HG03575 (cell line): ENCODE measurements around the gene SCAF4.
"Not testable (repeated sequence)": the region's sequence is repeated elsewhere in the genome, so short reads cannot be mapped to it uniquely, and the experiment has no call there.

Source experiments
- ATAC-seq: cut with Tn5 transposase; IDR thresholded peaks from one replicate; pipeline ENCODE4 v1.9.1; 2021; ENCODE audit not compliant: unreplicated experiment, insufficient number of reproducible peaks, low FRiP score; ENCODE audit errors: extremely low read depth

SCAF4 gene

DNA sequence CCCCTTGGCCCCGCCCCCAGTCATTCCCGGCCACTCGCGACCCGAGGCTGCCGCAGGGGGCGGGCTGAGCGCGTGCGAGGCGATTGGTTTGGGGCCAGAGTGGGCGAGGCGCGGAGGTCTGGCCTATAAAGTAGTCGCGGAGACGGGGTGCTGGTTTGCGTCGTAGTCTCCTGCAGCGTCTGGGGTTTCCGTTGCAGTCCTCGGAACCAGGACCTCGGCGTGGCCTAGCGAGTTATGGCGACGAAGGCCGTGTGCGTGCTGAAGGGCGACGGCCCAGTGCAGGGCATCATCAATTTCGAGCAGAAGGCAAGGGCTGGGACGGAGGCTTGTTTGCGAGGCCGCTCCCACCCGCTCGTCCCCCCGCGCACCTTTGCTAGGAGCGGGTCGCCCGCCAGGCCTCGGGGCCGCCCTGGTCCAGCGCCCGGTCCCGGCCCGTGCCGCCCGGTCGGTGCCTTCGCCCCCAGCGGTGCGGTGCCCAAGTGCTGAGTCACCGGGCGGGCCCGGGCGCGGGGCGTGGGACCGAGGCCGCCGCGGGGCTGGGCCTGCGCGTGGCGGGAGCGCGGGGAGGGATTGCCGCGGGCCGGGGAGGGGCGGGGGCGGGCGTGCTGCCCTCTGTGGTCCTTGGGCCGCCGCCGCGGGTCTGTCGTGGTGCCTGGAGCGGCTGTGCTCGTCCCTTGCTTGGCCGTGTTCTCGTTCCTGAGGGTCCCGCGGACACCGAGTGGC lies 72.2 kb downstream of the SCAF4 start, which contains the start of gene SOD1:
Gene SOD1, plus strand, starts transcription at position 158 of the 723 bp plus-strand sequence. Its CDS starts 77 bp downstream, at position 235.
- peak; percentile 50 for ATAC-seq

DNA sequence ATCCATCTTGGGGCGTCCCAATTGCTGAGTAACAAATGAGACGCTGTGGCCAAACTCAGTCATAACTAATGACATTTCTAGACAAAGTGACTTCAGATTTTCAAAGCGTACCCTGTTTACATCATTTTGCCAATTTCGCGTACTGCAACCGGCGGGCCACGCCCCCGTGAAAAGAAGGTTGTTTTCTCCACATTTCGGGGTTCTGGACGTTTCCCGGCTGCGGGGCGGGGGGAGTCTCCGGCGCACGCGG lies 72.7 kb downstream of the SCAF4 start:
- ATAC-seq, result peak; percentile 10

- ATAC-seq, result no peak
These were observed 73.9 kb downstream of the SCAF4 start for GRCh38 chr21:31658053-31658452.

GRCh38 chr21:31656199-31657095 lies 75.5 kb downstream of the SCAF4 start:
- ATAC-seq, result no peak

GRCh38 chr21:31654821-31655580 lies 76.9 kb downstream of the SCAF4 start:
- not testable (repeated sequence) for ATAC-seq

DNA sequence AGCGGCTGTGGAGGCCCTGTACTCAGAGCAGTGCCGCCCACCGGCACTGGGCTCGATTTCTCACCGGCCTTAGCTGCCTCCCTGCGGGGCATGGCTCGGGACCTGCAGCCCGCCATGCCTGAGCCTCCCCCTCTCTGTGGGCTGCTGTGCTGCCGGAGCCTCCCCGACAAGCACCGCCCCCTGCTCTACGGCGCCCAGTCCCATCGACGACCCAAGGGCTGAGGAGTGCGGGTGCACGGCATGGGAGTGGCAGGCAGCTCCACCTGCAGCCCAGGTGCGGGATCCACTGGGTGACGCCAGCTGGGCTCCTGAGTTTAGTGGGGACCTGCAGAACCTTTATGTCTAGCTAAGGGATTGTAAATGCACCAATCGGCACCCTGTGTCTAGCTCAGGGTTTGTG lies 77.6 kb downstream of the SCAF4 start:
- no peak for ATAC-seq

- not testable (repeated sequence) for ATAC-seq
These were observed 80.4 kb downstream of the SCAF4 start for GRCh38 chr21:31651491-31651890.

- ATAC-seq, result no peak
These were observed 81.0 kb downstream of the SCAF4 start for GRCh38 chr21:31650930-31651329.

DNA sequence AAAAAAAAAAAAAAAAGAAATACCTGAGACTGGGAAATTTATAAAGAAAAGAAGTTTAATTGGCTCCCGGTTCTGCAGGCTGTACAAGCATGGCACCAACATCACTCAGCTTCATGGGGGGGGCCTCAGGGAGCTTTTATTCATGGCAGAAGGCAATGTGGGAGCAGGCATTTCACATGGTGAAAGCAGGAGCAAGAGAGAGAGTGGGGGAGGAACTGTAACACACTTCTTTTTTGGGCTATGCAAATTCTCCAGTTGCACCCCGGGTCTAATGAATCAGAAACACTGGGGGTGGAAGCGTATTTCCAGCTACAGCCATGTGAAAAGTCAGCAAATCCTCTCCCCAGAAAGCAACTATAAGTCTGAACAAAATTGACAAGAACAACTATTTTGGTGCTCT lies 84.3 kb downstream of the SCAF4 start:
- ATAC-seq, result no peak

DNA sequence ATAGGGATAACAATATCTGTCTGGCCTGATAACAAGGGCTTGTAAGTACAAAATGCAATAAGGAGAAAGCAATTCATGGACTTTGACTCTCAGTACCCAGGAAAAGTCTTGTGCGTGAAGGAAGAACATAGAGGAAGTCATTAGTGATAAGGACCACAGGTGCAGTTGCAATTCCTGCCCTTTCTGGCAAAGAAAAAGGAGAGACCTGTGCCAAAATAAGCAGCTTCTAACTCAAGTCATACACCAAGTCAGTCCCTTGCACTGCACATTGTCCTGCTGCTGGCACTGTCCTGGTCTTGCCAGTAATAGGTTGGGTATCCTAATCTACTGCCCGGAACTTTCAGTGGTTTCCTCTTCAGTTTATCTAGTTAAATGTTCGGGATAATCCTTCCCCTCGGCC lies 87.3 kb downstream of the SCAF4 start:
- ATAC-seq, result no peak

DNA sequence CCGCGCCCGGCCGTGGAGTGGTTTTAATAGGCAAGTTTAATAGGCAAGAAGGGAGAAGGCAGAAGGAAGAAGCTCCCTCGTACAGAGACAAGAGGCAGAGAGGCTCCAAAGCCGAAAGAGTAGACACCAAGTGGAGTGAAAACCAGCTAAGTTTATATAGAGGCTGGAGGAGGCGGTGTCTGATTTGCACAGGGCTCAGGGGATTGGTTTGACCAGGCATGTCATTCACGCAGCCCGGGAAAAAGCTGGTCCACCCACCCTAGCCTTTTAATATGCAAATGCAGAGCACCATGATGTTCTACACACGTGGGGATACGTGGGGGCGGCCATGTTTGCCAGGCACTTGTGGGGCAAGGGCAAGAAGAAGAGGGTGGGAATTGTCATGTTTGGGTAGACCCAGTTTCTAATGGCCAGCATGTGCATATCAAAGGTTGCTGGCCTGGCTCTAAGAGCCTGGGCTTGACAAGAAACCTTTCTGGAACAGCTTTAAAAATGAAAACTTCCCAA lies 90.4 kb downstream of the SCAF4 start:
- no peak for ATAC-seq

DNA sequence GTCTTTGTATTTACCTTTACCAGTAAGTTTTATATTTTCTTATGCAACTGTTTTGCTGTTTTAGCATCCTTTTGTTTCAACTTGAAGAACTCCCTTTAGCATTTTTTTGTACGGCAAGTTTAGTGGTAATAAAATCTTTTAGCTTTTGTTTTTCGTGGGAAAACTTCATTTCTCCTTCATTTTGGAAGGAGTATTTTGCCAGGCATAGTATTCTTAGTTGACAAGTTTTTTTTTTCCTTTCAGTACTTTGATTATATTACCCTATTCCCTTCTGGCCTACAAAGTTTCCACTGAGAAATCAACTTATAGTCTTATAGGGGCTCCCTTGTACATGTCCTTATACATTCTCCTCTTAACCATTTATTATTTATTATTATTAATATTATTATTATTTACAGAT lies 95.0 kb downstream of the SCAF4 start:
- ATAC-seq, result no peak

- no peak for ATAC-seq
These were observed 96.9 kb downstream of the SCAF4 start for GRCh38 chr21:31634993-31635392.

DNA sequence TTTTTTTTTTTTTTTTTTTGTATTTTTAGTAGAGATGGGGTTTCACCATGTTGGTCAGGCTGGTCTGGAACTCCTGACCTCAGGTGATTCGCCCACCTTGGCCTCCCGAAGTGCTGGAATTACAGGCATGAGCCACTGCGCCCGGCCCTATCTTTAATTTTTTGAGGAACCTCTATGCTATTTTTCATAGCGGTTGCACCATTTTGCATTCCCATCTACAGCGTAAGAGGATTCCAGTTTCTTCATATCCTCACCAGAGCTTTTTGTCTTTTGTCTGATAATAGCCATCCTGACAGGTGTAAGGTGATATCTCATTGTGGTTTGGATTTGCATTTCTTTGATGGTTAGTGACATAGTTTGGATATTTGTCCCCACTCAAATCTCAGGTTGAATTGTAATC lies 100.0 kb downstream of the SCAF4 start:
- not testable (repeated sequence) for ATAC-seq

DNA sequence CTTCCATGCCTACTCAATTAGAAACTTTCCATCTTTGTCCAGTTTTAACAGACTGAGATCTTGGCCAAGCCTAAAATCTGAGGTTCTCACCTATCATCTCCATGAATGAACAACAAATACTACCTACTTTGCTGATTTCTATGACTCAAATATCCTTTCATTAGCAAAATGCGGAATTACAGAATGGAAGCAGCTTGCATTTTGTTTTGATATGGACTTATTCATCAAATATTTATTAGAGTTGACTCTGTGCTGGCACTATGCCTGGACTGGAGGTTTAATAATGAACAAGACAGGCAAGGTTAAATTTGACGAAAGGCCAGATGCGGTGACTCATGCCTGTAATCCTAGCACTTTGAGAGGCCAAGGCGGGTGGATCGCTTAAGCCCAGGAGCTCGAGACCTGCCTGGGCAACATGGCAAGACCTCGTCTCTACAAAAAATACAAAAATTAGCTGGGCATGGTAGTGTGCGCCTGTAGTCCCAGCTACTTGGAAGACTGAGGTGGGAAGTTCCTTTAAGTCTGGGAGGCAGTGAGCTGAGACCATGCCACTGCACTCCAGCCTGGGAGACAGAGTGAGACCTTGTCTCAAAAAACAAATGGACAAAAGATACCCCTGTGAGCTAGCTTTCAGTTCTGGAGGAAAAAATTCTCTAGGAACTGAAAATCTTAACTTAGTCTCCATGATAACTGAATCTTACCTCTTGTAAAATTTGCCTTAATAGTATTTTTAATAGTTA lies 101.8 kb downstream of the SCAF4 start:
- ATAC-seq, result no peak

DNA sequence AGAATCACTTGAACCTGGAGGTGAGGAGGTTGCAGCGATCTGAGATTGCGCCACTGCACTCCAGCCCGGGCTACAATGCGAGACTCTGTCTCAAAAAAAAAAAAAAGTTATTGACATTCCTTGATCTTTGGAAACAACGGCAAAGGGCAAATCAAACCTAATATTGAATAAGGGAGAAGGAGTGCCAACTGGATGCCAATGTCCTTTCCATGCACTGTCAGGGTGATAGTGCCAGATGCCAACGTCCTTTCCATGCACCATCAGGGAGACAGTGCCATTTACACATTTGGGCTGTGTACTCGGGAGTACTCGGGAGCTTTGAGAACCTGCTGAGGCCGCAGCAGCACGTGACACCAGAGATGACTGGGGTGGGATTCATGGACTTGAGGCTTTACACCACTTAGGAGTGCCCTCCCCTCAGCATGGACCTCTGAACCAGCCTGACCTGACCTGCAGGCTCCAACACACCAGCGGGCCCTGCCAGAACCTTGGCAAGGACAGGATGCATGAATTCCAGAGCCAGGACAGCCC lies 106.9 kb downstream of the SCAF4 start:
- ATAC-seq, result no peak

- no peak for ATAC-seq
These were observed 107.7 kb downstream of the SCAF4 start for GRCh38 chr21:31624181-31624580.

DNA sequence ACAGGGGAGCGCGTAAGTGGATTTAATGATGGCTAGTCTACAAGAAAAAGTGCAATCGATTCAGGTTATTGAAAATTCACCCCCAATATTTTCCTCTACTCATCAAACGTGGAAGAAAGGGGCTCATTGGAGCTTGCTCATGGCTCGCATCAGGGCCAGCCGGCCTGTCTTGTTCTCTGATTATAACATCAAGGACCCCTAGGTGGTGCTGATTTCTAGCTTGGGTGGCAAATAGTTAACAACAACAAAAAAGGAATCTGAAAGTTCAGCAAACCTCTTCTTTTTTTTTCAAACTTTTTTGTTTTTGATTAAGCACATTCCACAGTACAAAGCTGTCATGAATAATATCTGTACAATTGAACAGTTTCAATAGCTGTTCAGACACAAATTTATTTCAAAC lies 108.3 kb downstream of the SCAF4 start:
- no peak for ATAC-seq

DNA sequence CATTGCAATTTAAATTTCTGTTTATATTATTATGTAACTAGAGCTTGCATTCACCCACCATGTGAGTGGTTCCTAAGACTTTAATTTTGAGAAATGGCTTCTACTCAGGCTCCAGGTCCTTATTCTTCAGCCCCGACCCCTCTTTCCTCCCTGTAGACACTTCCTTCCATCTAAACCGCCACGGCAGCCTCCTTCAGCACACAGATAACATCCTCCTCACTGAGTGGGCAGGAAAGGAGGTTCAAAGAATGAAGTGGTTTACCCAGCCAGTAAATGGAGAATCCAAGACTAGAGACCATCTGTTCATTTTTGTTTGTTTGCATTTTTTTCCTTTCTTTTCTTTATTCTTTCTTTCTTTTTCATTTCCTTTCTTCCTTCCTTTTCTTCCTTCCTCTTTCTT lies 109.5 kb downstream of the SCAF4 start:
- no peak for ATAC-seq
